B cell (primary cell): ENCODE results near the gene CBX2. TPM values are rescaled to one million over a fixed set of nuclear protein-coding genes. Genes with fewer than 3 reads are reported as not detected.

Source experiments
- ATAC-seq: fragments of 200-7000 bp; cut with Tn5 transposase; one replicate; pipeline ENCODE4 v1.10.0; 2021; ENCODE audit warnings: low read depth, mild to moderate bottlenecking, moderate number of reproducible peaks, moderate library complexity
- CTCF ChIA-PET: fragments of 350-600 bp; sonication (Branson Sonifier 250); formaldehyde crosslinking; loops from one replicate; lab custom pipeline; 2021; ENCODE audit warnings: antibody characterized with exemption, inconsistent platforms; lab: Charles Lee
- POLR2A ChIA-PET: fragments of 350-600 bp; sonication (Branson Sonifier 250); formaldehyde crosslinking; loops from one replicate; lab custom pipeline; 2021; ENCODE audit warnings: antibody characterized with exemption; lab: Charles Lee
- DNase-seq: peaks from one replicate; pipeline ENCODE4 v3.0.0; 2013
- H2AFZ ChIP-seq: 2 replicates; pipeline ENCODE4 v1.6.1; 2012; ENCODE audit warnings: mild to moderate bottlenecking, low read depth, low read length; ENCODE audit not compliant: insufficient read depth, poor library complexity, severe bottlenecking
- H3K27ac ChIP-seq, 2 donors: 1 replicate in 1 of 2; 2 replicates in 1 of 2; pipeline ENCODE4 v1.5.1; 2012 to 2013; ENCODE audit warnings: low read length in 2 of 2, mild to moderate bottlenecking in 2 of 2, moderate library complexity in 1 of 2
- H3K27me3 ChIP-seq, 4 experiments: fragments of 200-600 bp in 1 of 4; sonication (generic) in 1 of 4; replicated peaks in 1 of 4; 1 replicate in 2 of 4; 2 replicates in 2 of 4; pipeline versions ENCODE4 v1.6.1 to v1.7.0; 2013 to 2016; ENCODE audit warnings: low read length in 3 of 4, mild to moderate bottlenecking in 2 of 4, mixed read lengths in 1 of 4, moderate library complexity in 1 of 4; ENCODE audit not compliant: insufficient read depth in 4 of 4, control insufficient read depth in 3 of 4; ENCODE audit errors: control extremely low read depth in 1 of 4
- H3K36me3 ChIP-seq, 2 experiments: replicated peaks in 1 of 2; 1 replicate in 1 of 2; 2 replicates in 1 of 2; pipeline versions ENCODE4 v1.6.1 to v1.7.1; 2013; ENCODE audit warnings: low read length in 1 of 2; ENCODE audit not compliant: insufficient read depth in 2 of 2, control insufficient read depth in 1 of 2; ENCODE audit errors: control extremely low read depth in 1 of 2, extremely low read depth in 1 of 2
- H3K4me1 ChIP-seq, 2 donors: fragments of 200-600 bp in 1 of 2; sonication (generic) in 1 of 2; 1 replicate in 1 of 2; 2 replicates in 1 of 2; pipeline versions ENCODE4 v1.5.1 to v1.6.1; 2013 to 2017; ENCODE audit warnings: low read length in 2 of 2; ENCODE audit not compliant: control insufficient read depth in 2 of 2, insufficient read depth in 2 of 2
- H3K4me2 ChIP-seq: replicated peaks from 2 replicates; pipeline ENCODE3; 2012; ENCODE audit warnings: mild to moderate bottlenecking, low read depth, low read length; ENCODE audit not compliant: poor library complexity, severe bottlenecking
- H3K4me3 ChIP-seq, 5 experiments: fragments of 200-600 bp in 1 of 5; sonication (generic) in 1 of 5; 1 replicate in 3 of 5; 2 replicates in 2 of 5; pipeline versions ENCODE4 v1.5.1 to v1.7.0; 2011 to 2016; ENCODE audit warnings: low read length in 4 of 5, mild to moderate bottlenecking in 4 of 5, low read depth in 2 of 5, control low read depth in 1 of 5, moderate library complexity in 1 of 5; ENCODE audit not compliant: insufficient read depth in 1 of 5; ENCODE audit errors: control extremely low read depth in 1 of 5, extremely low read depth in 1 of 5
- H3K79me2 ChIP-seq: fragments of 200-600 bp; sonication (generic); one replicate; pipeline ENCODE4 v1.6.0; 2016; ENCODE audit warnings: low read length; ENCODE audit not compliant: control insufficient read depth, insufficient read depth
- H3K9ac ChIP-seq: fragments of 200-600 bp; sonication (generic); 2 replicates; pipeline ENCODE4 v1.6.1; 2017; ENCODE audit warnings: mild to moderate bottlenecking, low read length, moderate library complexity
- H3K9me3 ChIP-seq, 3 donors: one replicate each; pipeline versions ENCODE4 v1.6.1 to v1.7.1; 2013; ENCODE audit warnings: low read length in 2 of 3; ENCODE audit not compliant: control insufficient read depth in 2 of 3, insufficient read depth in 1 of 3; ENCODE audit errors: control extremely low read depth in 1 of 3
- H4K20me1 ChIP-seq: 2 replicates; pipeline ENCODE4 v1.6.0; 2012; ENCODE audit warnings: mild to moderate bottlenecking, low read length; ENCODE audit not compliant: insufficient read depth, control insufficient read depth, poor library complexity, severe bottlenecking
- H3K27ac Mint-ChIP-seq: one replicate; pipeline ENCODE4 v1.8.0; 2021; ENCODE audit warnings: mixed read lengths
- H3K27me3 Mint-ChIP-seq: one replicate; pipeline ENCODE4 v1.8.0; 2021; ENCODE audit warnings: mixed read lengths
- H3K4me1 Mint-ChIP-seq: one replicate; pipeline ENCODE4 v1.8.0; 2021; ENCODE audit warnings: mixed read lengths
- H3K4me3 Mint-ChIP-seq: one replicate; pipeline ENCODE4 v1.8.0; 2021; ENCODE audit warnings: mixed read lengths
- H3K9me3 Mint-ChIP-seq: one replicate; pipeline ENCODE4 v1.8.0; 2022; ENCODE audit warnings: mixed read lengths; ENCODE audit not compliant: insufficient read depth
- EZH2 ChIP-seq: IDR thresholded peaks from 2 replicates; pipeline ENCODE4 v1.6.1; 2012; ENCODE audit warnings: borderline replicate concordance, low read depth, mild to moderate bottlenecking, moderate library complexity, low read length; ENCODE audit not compliant: insufficient read depth, poor library complexity, severe bottlenecking
- WGBS: methylation state at CpG from one replicate; pipeline ENCODE4 v1.1.5; 2013; ENCODE audit warnings: missing lambda C conversion rate; ENCODE audit not compliant: insufficient coverage; 5-methylcytosine and 5-hydroxymethylcytosine counted together
- intact Hi-C: fragments of 100-400 bp; cut with micrococcal nuclease; formaldehyde crosslinking; loops from one replicate; pipeline ENCODE4 v1.10.0; 2022
- polyA plus RNA-seq: library from polyadenylated mRNA; depleted of rRNA; stranded (reverse); fragments of >200 nt; gene quantifications from 2 replicates; pipeline ENCODE4 v1.2.3, GENCODE V29; 2012
- total RNA-seq, 2 donors: library from RNA; stranded (reverse); fragments of 120-200 nt in 1 of 2; gene quantifications; 1 replicate in 1 of 2; 2 replicates in 1 of 2; pipeline versions ENCODE4 v1.2.3 to v1.2.4, GENCODE V29; 2013 to 2022
- TF ChIP-seq, protein P1 (sequence below): fragments of 200-600 bp; IDR thresholded peaks from one replicate; pipeline ENCODE4 v1.8.0; 2022; ENCODE audit warnings: antibody characterized with exemption, mild to moderate bottlenecking

Gene CBX2
- total and polyA plus RNA-seq, 2 donors (not counting 1 experiment from before 2014, with no cell fraction given) = 0.10 to 0.47 TPM

DNA sequence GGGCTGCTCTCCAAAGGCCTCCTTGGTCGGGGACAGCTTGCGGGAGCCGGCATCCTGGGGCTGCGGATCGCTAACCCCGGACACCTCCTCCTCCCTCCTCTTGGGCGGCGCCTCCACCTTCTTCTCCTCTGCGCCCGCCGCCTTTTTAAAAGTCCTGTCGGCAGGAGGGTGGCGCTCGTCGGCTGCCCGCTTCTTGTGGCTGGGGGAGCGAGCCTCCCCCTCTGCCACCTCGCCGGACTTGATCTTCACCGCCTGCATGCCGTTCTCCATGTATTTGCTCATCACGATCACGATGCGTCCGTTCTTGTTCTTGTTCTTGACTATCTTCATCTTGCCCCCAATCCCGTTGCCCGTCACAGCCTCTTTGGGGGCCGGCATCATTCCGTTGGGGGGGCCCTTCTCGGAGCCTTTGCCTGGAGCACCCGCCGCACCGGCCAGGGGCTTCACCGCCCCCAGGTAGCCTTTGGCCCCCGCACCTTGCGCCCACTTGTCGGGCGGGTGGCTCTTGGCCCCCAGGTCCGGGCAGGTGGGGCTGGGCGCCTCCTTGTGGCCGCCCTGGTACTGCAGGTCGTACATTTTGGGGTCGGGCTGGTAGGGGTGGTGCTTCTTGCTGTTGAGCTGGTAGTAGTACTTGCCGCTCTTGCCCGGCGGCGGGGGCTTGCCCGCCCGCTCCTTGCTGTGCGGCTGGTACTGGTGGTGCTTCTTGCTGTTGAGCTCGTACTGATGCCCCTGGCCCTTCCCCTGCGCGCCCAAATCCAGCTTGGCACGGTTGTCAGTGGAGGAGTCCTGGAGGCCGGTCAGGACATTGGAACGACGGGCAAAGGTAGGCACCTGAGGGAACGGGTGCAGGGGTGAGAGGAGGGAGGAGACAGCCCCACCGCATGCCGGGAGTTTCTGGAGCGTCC is 56.9 kb downstream of the CBX2 start:
- Histone ChIP-seq H3K4me2 (no peak overlapping the region), H3K4me3 (no peak overlapping the region), H3K9me3 (peaks cover 0 to 6% (median 0%) of the 10 kb centered on the region in 3 donors), H3K79me2 (peaks cover 44% of the 10 kb centered on the region), H3K9ac (no peak overlapping the region), H3K27me3 (peaks cover 0 to 5% (median under 1%) of the 10 kb centered on the region in 4 experiments), H4K20me1 (peaks cover 86% of the 10 kb centered on the region), H3K36me3 (peaks cover 0 to 34% of the 10 kb centered on the region in 2 experiments), H3K27ac (no peak overlapping the region), H3K4me1 (peaks cover 23 to 57% of the 10 kb centered on the region in 2 donors), H2AFZ (no peak overlapping the region)
- Mint-ChIP-seq H3K27ac (no peak overlapping the region), H3K4me3 (peak overlapping the region; percentile 37), H3K9me3 (no peaks in the 10 kb centered on the region), H3K27me3 (no peaks in the 10 kb centered on the region), H3K4me1 (peaks cover 36% of the 10 kb centered on the region)
- ChIA-PET POLR2A (interaction anchor here (0.7 to 1.4 kb wide), 2 partner anchors 14 to 30 kb away, joined by 3 to 4 read pairs; no protein-coding TSS in a partner anchor), CTCF (interaction anchor here (0.8 to 3.4 kb wide), 5 partner anchors 10 to 90 kb away, joined by 3 to 19 read pairs (median 5); no protein-coding TSS in a partner anchor)
- intact Hi-C loops = loop anchor here (5.0 to 10.0 kb wide), 3 partner anchors 88 to 1700 kb away; partner anchors contain the start of genes ENPP7 and TMC8
- no peak for ATAC-seq
- TF ChIP-seq, protein P1, sequence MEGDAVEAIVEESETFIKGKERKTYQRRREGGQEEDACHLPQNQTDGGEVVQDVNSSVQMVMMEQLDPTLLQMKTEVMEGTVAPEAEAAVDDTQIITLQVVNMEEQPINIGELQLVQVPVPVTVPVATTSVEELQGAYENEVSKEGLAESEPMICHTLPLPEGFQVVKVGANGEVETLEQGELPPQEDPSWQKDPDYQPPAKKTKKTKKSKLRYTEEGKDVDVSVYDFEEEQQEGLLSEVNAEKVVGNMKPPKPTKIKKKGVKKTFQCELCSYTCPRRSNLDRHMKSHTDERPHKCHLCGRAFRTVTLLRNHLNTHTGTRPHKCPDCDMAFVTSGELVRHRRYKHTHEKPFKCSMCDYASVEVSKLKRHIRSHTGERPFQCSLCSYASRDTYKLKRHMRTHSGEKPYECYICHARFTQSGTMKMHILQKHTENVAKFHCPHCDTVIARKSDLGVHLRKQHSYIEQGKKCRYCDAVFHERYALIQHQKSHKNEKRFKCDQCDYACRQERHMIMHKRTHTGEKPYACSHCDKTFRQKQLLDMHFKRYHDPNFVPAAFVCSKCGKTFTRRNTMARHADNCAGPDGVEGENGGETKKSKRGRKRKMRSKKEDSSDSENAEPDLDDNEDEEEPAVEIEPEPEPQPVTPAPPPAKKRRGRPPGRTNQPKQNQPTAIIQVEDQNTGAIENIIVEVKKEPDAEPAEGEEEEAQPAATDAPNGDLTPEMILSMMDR = peak; percentile 77
- no peak for TF ChIP-seq EZH2
- DNase-seq = peak; percentile 57
- 96% methylated on average over 56 of the region's 61 CpGs for WGBS
